Neuronal stem cell (in vitro differentiated cells): ENCODE measurements around the gene ZNG1F.
"Not testable (repeated sequence)": the region's sequence is repeated elsewhere in the genome, so short reads cannot be mapped to it uniquely, and the experiment has no call there.

ENCODE experiments used
- DNase-seq: peaks from one replicate; pipeline ENCODE4 v3.0.0-alpha.2; 2013; ENCODE audit warnings: low spot score
- H2AFZ ChIP-seq: one replicate; pipeline ENCODE4 v1.6.1; 2013; ENCODE audit warnings: mild to moderate bottlenecking, low read length, inconsistent platforms
- H2AK5ac ChIP-seq: 2 replicates; pipeline ENCODE4 v1.6.1; 2013; ENCODE audit warnings: low read depth, mild to moderate bottlenecking, inconsistent platforms, low read length, moderate library complexity, mixed read lengths
- H2BK120ac ChIP-seq: 2 replicates; pipeline ENCODE4 v1.6.1; 2013; ENCODE audit warnings: low read depth, mild to moderate bottlenecking, inconsistent platforms, low read length, moderate library complexity, mixed read lengths
- H2BK12ac ChIP-seq: one replicate; pipeline ENCODE4 v1.6.1; 2013; ENCODE audit warnings: low read length, inconsistent platforms
- H2BK15ac ChIP-seq: 2 replicates; pipeline ENCODE4 v1.6.1; 2013; ENCODE audit warnings: mild to moderate bottlenecking, low read length, inconsistent platforms, mixed read lengths
- H2BK5ac ChIP-seq: one replicate; pipeline ENCODE4 v1.6.1; 2013; ENCODE audit warnings: inconsistent platforms, mild to moderate bottlenecking, low read length, moderate library complexity
- H3K14ac ChIP-seq: one replicate; pipeline ENCODE4 v1.6.1; 2013; ENCODE audit warnings: low read length, inconsistent platforms
- H3K18ac ChIP-seq: 2 replicates; pipeline ENCODE4 v1.6.1; 2013; ENCODE audit warnings: low read length, inconsistent platforms
- H3K23ac ChIP-seq: 2 replicates; pipeline ENCODE4 v1.6.1; 2013; ENCODE audit warnings: low read depth, mild to moderate bottlenecking, mixed read lengths, low read length, inconsistent platforms; ENCODE audit not compliant: poor library complexity
- H3K27ac ChIP-seq: replicated peaks from 3 replicates; pipeline ENCODE4 v1.5.1; 2013; ENCODE audit warnings: low read length, inconsistent platforms
- H3K27me3 ChIP-seq, 3 experiments: 2 replicates each; pipeline ENCODE4 v1.6.1; 2013; ENCODE audit warnings: low read length in 3 of 3, mild to moderate bottlenecking in 2 of 3, inconsistent platforms in 1 of 3, low read depth in 1 of 3, mixed read lengths in 1 of 3, moderate library complexity in 1 of 3; ENCODE audit not compliant: control insufficient read depth in 3 of 3, insufficient read depth in 3 of 3
- H3K36me3 ChIP-seq, 2 donors: replicated peaks in 1 of 2; 2 replicates each; pipeline ENCODE4 v1.6.1; 2013; ENCODE audit warnings: low read length in 2 of 2; ENCODE audit not compliant: control insufficient read depth in 2 of 2, insufficient read depth in 2 of 2
- H3K4ac ChIP-seq: 2 replicates; pipeline ENCODE4 v1.6.1; 2013; ENCODE audit warnings: inconsistent platforms, mild to moderate bottlenecking, low read length, moderate library complexity
- H3K4me1 ChIP-seq, 2 donors: 1 replicate in 1 of 2; 2 replicates in 1 of 2; pipeline ENCODE4 v1.6.1; 2013; ENCODE audit warnings: low read length in 2 of 2, low read depth in 1 of 2; ENCODE audit not compliant: control insufficient read depth in 2 of 2, insufficient read depth in 1 of 2
- H3K4me2 ChIP-seq: one replicate; pipeline ENCODE4 v1.6.1; 2013; ENCODE audit warnings: mild to moderate bottlenecking, low read length, inconsistent platforms; ENCODE audit not compliant: insufficient read depth, poor library complexity, severe bottlenecking
- H3K4me3 ChIP-seq, 2 donors: 2 replicates each; pipeline ENCODE4 v1.5.1; 2013; ENCODE audit warnings: low read length in 2 of 2, mild to moderate bottlenecking in 2 of 2, inconsistent platforms in 1 of 2, moderate library complexity in 1 of 2
- H3K79me1 ChIP-seq: one replicate; pipeline ENCODE4 v1.6.1; 2013; ENCODE audit warnings: low read depth, mild to moderate bottlenecking, inconsistent platforms, low read length, moderate library complexity
- H3K9ac ChIP-seq: one replicate; pipeline ENCODE4 v1.6.1; 2013; ENCODE audit warnings: mild to moderate bottlenecking, low read depth, low read length, inconsistent platforms; ENCODE audit not compliant: poor library complexity
- H3K9me3 ChIP-seq, 2 donors: replicated peaks in 1 of 2; 2 replicates each; pipeline versions ENCODE3 to v1.6.1; 2013; ENCODE audit warnings: low read length in 2 of 2, mild to moderate bottlenecking in 2 of 2, inconsistent platforms in 1 of 2, low read depth in 1 of 2, mixed read lengths in 1 of 2, moderate library complexity in 1 of 2; ENCODE audit not compliant: control insufficient read depth in 2 of 2, insufficient read depth in 1 of 2
- H4K8ac ChIP-seq: one replicate; pipeline ENCODE4 v1.6.1; 2013; ENCODE audit warnings: low read depth, mild to moderate bottlenecking, inconsistent platforms, low read length, moderate library complexity
- H4K91ac ChIP-seq: one replicate; pipeline ENCODE4 v1.6.1; 2013; ENCODE audit warnings: low read length, low read depth, mild to moderate bottlenecking, inconsistent platforms; ENCODE audit not compliant: poor library complexity
- WGBS, 2 donors: extraction: QIAGEN DNeasy Blood & Tissue Kit; methylation state at CpG; one replicate each; pipeline ENCODE4 v1.1.7; 2013; ENCODE audit warnings: missing lambda C conversion rate in 2 of 2, mixed read lengths in 1 of 2; ENCODE audit not compliant: insufficient read length in 2 of 2, insufficient replicate concordance in 1 of 2; ENCODE audit errors: extremely low coverage in 2 of 2; 5-methylcytosine and 5-hydroxymethylcytosine counted together

The ZNG1F gene

GRCh38 chr9:41087157-41087780, 101.8 kb downstream of the ZNG1F start:
- not testable (repeated sequence) for H3K4me3 ChIP-seq, H2AK5ac ChIP-seq

DNA sequence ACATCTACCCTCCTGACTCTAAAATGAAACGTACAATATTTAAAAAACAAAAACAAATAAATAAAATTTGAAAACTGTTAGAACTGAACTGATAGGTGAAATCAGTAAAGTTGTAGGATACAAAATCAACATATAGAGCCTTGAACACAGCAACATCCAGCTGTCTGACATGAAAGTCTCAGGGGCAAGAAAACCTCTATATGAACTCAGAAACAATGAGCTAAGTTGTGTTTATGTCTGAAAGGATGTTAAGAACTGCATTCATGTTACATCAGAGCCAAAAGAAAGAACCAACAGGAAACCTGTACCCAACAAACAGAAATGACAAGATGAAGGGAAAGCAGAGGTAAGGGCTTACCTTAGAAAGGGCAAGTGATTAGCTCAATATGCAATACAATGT, 102.4 kb downstream of the ZNG1F start:
- H2BK5ac ChIP-seq = not testable (repeated sequence)

More at GRCh38 chr9:41087157-41087780, 101.8 kb downstream of the ZNG1F start:
- WGBS, 2 donors = no CpG with 5 or more reads among the region's 5 CpGs
- peaks cover 0 to 14% (median 6%) of the 10 kb centered on the region in 3 experiments for H3K27me3 ChIP-seq
- H3K9ac ChIP-seq, H2BK12ac ChIP-seq, H3K36me3 ChIP-seq, H3K4me2 ChIP-seq, H3K27ac ChIP-seq, H3K9me3 ChIP-seq, H4K8ac ChIP-seq, H4K91ac ChIP-seq, H2BK120ac ChIP-seq, H3K79me1 ChIP-seq, H3K18ac ChIP-seq, H3K4me1 ChIP-seq, H2BK5ac ChIP-seq, H3K14ac ChIP-seq, H3K23ac ChIP-seq, H2AFZ ChIP-seq, H3K4ac ChIP-seq, H2BK15ac ChIP-seq, DNase-seq: not testable (repeated sequence)

GRCh38 chr9:41086215-41086614, 102.9 kb downstream of the ZNG1F start:
- H3K9ac ChIP-seq, H2BK5ac ChIP-seq, H2BK15ac ChIP-seq, H2BK12ac ChIP-seq, H3K27ac ChIP-seq, H2AK5ac ChIP-seq, H3K79me1 ChIP-seq, H3K4ac ChIP-seq, H2BK120ac ChIP-seq, H3K9me3 ChIP-seq, H2AFZ ChIP-seq, H3K4me1 ChIP-seq, H3K4me3 ChIP-seq, H3K4me2 ChIP-seq, H4K8ac ChIP-seq, H3K14ac ChIP-seq, DNase-seq, H3K36me3 ChIP-seq, H4K91ac ChIP-seq, H3K23ac ChIP-seq, H3K18ac ChIP-seq: not testable (repeated sequence)
- peaks cover 0 to 15% (median 6%) of the 10 kb centered on the region in 3 experiments for H3K27me3 ChIP-seq
- WGBS, 2 donors = no CpG with 5 or more reads among the region's 3 CpGs

More for the DNA sequence above, 102.4 kb downstream of the ZNG1F start:
- not testable (repeated sequence) for H3K4me2 ChIP-seq, H3K23ac ChIP-seq, H2BK12ac ChIP-seq, H2AK5ac ChIP-seq, H3K9ac ChIP-seq, H3K4ac ChIP-seq, H3K9me3 ChIP-seq, H3K18ac ChIP-seq, H2BK15ac ChIP-seq, H4K8ac ChIP-seq, H2BK120ac ChIP-seq, DNase-seq, H3K36me3 ChIP-seq, H4K91ac ChIP-seq, H2AFZ ChIP-seq, H3K4me3 ChIP-seq, H3K4me1 ChIP-seq, H3K79me1 ChIP-seq, H3K14ac ChIP-seq, H3K27ac ChIP-seq
- peaks cover 0 to 15% (median 6%) of the 10 kb centered on the region in 3 experiments for H3K27me3 ChIP-seq
- no CpG with 5 or more reads among the region's 1 CpG for WGBS, 2 donors

- WGBS, 2 donors = no CpG with 5 or more reads among the region's 4 CpGs
- H3K4me2 ChIP-seq, H3K9ac ChIP-seq, H2BK15ac ChIP-seq, H3K9me3 ChIP-seq, H3K4me3 ChIP-seq, H4K91ac ChIP-seq, H2AFZ ChIP-seq, H2AK5ac ChIP-seq, H3K4ac ChIP-seq, H2BK120ac ChIP-seq, H3K18ac ChIP-seq, H3K14ac ChIP-seq, H3K23ac ChIP-seq, H4K8ac ChIP-seq, H3K36me3 ChIP-seq, H2BK5ac ChIP-seq, DNase-seq, H2BK12ac ChIP-seq, H3K79me1 ChIP-seq, H3K4me1 ChIP-seq, H3K27ac ChIP-seq: not testable (repeated sequence)
- H3K27me3 ChIP-seq = peaks cover 0 to 20% (median 6%) of the 10 kb centered on the region in 3 experiments
These were observed 106.8 kb downstream of the ZNG1F start for GRCh38 chr9:41082358-41082757.
